HUDEP-2 (cell line): ENCODE measurements around the gene RSPH1.

ENCODE experiments used
- DNase-seq, 76 experiments: peaks; one replicate each; lab custom pipeline; 2025; ENCODE audit not compliant: unreplicated experiment in 76 of 76; lab: John Stamatoyannopoulos, UW

RSPH1 gene

DNA sequence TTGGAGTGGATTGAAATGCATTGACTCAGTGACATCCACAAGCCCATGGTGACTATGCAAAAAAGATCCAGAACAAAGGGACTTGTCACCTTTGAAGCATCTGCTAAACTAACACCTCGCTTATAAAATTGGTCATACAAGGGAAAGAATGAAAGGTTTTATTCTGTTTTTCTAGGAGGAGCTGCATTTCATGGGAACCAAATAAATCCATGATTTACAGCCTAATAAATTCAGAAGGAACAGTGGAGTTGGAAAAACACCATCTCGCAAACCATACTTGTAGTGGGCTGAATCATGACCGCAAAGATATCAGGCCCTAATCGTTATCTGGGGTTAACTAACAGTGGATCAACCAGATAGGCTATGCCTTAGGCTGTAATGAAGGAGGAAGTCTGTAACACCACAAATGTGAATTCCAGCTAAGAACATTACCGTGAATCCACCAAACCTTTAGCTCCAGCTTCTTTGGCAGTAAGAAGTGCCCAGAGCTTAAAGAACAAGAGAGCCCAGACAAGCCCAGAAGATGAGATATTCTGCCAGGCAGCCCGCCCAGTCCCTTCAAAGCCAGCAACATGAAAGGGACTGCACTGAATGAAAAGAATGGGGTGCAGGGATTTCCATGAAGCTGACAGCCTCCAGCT, 27.4 kb downstream of the RSPH1 start:
- DNase-seq, result peak in 11 of 76 experiments; percentile 7 to 32 (median 13)

DNA sequence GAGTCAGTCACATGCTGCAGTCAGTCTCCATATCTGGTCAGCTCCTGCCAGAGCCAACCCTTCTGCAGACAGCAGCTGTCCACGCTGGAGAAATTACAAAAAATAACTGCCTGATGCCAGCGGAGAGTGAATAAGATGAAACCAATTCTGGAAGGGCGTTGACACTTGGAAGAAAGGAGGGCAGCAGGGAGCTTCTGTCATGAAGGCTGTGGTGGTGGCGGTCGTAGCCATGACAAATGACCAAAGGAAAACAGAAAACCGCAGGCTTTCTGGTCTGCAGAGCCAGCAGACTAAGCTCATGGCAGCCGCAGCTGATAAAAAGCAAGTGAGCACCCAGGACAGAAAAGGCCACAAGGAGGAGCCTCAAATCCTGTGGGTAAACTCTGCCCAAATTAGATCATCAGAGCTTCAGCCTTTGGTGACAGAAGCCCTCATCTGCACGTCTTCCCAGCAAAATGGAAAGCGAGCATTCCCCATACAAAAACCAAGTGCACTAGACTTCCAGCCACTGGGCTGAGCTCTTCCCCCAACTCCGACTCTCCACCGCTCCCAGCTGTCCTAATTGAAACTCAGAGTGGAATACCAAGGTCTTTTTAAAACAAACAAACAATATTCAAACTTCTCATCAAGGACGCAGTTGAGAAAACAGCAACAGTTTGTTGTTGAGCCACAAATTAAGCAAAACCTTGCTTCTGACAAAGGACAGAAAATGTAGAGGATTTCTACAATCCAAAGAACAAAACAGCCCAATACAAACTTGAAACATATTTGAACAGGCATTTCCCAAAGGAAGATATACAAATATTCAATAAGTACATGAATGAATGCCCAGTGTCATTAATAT, 28.7 kb downstream of the RSPH1 start:
- DNase-seq, result peak in 62 of 76 experiments; percentile 12 to 88 (median 50)

DNA sequence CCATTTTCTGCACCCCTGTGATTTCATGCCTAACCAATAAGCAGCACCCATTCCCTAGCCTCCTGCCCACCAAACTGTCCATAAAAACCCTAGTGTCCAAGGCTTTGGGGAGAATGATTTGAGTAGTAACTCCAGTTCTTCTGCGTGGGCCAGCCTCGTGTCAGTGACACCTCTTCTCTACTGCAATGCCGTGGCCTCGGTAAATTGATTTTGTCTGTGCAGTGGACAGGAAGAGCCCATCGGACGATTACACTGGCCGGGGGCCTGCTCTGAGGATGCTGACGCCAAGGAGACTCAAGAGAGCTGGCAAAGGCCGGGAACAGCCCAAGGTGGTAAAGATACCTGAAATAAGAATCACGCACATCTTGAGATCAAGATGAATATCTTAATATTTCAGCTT, 29.3 kb downstream of the RSPH1 start:
- DNase-seq, result no peak

DNA sequence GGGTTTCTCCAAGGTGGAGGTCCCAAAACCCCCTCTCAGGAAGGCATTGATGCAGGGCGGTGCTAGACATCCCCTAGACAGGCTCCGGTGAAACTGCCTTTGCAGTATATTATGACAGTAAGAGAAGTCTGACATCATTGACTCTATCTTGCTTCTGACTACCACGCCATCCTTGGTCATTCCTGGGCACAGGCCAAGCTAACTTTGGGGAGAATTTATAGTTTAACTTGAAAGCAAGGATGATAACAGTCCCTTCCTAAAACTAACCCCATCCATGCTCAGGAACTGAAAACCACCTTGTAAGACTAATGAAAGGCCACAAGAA, 30.3 kb downstream of the RSPH1 start:
- peak in 1 of 76 experiments; percentile 56 for DNase-seq

DNA sequence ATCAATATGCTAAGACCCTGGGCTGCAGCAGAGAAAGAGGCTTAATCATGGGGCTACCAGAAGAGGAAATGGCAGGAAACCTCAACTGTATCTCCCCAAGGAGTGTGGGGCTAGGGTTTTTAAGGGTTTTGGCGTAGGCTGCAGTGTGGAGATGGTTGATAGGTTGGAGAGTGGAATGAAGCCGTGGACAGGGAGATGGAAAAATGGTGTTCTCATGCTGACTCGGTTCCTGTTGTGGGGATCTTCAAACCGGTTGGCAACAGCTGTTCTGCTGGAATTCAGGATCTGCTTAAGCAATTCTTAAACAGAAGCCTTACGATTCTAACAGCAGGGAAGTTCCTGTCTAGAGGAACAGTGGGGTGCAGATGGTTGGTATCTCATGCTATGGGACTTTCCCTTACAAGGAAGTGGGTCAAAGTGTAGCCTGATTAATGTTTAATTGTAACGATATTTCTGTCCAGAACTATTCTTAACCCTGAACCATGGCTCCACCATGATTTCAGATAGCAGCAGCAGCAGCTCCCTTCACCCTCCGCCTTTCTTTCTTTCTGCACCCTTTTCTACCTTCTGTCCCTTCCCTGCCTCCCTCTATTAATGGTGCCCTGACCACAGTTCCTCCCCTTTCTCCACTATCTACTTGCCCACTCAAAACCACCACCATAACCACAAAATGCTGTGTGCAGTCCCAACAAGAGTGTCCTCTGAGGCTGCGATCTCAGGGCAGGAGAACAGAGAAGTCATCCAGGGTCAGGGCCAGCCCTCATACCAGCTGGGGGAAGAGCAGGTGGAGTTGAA, 30.8 kb downstream of the RSPH1 start:
- peak in 58 of 76 experiments; percentile 7 to 84 (median 41) for DNase-seq

DNA sequence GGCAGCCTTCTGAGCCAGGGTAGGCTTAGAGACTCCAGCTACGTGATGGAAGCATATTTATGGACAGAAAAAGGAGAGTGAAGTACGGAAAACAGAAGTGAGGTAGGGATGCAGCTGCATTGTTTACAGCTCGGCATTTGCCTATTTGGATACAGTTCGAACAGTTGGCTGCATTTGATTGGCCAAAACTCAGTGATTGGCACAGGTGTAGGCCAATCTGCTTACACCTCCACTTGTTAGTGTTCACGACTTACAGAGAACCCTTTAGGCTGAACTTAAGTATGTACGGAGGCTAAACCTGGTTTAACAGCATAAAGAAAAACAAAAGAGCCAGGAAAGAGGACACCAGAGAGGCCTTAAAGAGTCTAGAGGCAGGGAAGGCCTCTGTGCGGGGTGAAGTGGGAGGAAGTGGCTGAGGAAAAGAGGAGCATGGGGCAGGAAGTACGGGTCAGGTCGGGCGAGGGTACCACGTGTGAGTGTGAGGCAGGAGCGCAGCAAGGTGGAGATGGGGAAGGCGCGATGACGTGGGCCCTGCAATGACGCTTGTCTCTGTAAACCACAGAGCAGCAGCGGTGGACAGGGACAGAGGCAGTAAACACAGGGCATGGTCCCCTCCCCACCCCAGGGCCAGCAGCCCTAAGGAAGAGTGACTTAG, 32.0 kb downstream of the RSPH1 start:
- DNase-seq, result peak in 47 of 76 experiments; percentile 3 to 62 (median 31)

DNA sequence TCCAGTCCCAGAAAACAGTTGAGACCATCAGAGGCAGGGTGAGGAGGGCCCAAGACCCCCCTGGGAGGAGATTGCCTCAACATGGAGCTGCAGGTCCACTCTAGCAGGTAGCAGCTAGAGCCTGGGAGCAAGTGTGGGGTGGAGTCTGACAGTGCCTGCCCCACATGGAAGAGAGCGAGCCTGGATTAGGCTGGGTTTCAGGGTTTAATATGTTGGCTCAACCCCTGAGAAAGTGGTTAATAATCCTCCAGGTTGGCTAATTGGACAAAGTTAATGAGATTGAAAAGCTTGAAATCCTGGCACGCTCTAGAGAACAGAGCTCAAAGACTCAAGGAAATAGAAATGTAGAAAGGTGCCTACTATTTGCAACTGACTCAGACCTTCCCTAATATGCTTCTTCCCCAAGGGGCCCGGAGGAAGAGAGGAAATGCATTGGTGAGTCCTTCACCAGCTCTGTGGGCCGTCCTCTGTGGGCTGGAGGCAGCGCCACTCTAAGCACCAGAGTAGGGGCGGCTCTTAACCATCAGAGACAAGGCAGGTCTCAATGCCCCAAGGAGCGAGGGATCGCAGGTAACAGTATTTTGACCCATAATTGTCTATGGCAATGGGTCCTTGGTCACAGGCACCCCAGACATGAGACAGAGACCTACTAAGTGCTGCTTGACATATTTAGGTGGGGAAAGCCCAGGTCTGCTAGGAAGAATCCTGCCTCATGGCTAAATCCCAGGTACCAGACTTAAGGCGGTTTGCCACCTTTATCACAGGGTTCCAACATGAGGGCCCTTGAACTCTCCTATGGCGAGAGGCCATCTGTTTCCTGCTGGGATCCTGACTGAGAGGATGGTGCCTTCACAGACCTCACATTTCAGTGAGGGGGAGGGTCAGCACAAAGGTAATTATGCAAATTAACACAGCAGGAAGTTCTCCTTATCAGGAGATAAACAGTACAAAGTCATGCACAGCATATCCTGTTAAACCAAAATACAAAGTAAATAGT, 33.8 kb downstream of the RSPH1 start:
- no peak for DNase-seq

DNA sequence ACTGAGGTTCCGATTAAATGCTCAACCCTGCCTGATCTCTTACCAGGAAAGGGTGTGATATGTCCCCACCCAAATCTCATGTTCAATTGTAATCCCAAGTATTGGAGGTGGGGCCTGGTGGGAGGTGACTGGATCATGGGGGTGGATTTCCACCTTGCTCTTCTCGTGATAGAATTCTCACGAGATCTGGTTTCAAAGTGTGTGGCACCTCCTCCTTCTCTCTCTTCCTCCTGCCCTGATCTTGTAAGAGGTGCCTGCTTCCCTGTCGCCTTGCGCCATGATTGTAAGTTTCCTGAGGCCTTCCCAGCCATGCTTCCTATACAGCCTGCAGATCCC, 34.9 kb downstream of the RSPH1 start:
- DNase-seq, result no peak

DNA sequence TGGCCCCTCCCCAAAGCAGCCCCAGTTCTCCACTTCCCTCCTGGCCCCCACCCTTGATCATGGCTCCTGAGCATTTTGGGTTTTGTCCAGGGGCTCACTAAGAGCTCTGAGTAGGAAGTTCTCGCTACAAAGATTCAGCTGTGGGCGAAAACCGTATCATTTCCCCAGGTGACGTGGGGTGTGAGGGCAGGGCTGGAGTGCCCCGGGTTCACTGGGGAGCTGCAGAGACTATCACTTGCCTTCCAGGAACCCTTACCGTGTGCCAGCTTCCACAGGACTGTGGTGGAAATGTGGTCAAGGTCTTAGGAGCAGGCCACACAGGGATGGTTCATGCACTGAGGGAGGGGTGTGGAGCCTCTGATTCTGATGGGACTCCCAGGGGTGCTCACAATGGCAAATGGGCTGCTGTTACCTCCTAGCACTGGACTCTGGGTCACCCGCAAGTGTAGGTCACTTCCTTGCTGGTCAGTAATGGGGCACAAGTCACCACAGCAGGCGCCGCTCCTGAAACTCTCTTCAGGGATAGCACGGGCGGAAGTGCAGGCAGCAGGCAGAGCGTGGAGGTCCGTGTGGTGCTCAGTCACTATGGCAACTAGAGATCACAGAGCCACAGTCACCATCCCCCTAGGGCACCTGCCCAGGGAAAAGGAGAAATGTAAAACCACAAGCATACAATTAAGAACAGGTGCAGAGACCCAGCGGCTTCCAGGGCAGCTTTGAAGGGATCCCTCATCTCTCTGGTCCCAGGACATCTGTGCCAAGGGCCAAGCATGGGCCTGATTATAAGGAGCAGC, 35.4 kb downstream of the RSPH1 start:
- no peak for DNase-seq

DNA sequence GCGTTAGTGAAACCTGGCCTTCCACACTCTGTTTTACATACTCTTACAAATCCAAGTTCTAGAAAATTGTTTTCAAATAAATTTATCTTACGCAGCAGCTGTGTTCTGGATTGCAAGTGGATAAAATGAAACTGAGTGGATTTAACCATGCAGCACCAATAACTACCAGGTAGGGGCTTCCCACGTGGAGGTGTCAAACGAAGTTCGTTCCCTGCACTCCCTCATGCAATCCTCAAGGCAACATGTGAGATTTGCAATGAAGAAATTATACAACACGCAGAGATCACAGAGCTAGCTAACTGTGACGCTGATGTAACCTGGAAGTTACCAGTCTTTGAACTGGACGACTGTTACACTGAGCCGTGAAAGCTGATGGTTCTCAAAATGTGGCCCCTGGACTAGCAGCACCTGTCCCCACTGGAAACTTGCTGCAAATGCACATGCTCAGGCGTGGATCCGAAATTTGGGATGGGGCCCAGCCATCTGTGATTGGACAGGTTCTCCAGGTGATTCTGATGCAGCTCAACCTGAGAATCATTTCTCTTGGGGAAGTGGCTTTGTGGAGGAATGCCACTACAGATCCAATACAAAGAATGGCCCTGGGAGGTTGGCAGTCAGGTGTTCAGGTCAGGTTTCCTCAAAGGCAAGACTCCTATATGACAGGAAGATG, 36.3 kb downstream of the RSPH1 start:
- no peak for DNase-seq

DNA sequence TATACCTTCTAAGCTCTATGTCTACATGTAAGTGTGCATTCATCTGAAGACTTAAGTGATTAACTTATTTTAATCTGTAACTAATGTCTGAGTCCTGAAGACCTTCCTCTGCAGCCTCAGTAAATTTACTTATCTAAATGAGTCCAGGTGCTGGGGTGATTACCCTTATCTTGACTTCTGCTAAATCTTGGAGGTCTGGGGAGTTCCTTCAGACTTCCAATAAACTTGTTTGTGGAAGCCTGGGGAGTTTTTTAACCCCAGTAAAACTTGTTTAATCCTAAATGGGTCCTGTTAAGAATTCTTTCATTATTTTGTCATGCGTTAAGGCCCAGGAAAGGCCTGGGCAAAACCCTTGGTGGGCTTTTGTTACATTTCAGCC, 37.0 kb downstream of the RSPH1 start:
- DNase-seq, result no peak

DNA sequence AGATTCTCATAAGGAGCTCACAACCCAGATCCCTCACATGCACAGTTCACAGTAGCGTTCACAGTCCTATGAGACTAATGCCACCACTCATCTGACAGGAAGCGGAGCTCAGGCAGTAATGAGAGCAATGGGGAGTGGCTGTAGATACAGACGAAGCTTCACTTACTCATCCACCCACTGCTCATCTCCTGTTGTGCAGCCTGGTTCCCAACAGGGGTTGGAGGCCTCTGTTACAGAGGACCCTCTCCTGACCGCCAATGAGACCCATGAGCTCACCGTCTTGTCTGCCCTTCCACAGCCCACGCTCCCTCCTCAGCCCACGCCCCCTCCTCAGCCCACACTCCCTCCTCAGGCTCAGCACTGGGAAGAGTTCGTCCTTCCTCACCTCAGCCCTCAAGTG, 39.6 kb downstream of the RSPH1 start:
- DNase-seq, result no peak

DNA sequence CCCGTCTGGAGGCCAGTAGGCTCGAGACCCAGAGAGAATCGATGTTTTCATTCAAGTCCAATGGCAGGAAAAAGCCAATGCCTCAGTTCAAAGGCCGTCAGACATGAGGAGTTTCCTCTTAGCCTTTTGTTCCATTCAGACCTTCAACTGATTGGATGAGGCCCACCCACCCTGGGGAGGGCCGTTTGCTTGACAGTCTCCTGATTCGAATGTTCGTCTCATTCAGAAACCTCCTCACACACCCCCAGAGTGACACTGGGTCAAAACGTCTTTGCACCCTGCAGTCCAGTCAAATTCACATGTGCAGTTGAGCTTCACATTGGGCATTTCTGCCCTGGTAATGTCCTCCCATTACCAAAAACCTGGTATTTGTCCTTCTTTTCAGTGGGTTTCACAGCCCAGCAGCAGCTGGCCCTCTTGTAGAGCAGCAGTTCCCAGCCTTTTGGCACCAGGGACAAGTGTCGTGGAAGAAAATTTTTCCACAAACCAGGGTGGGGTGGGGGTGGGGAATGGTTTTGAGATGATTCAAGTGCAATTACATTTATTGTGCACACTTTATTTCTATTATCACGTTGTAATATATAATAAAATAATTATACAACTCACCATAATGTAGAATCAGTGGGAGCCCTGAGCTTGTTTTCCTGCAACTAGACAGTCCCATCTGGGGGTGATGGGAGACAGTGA, 40.1 kb downstream of the RSPH1 start:
- DNase-seq, result no peak

DNA sequence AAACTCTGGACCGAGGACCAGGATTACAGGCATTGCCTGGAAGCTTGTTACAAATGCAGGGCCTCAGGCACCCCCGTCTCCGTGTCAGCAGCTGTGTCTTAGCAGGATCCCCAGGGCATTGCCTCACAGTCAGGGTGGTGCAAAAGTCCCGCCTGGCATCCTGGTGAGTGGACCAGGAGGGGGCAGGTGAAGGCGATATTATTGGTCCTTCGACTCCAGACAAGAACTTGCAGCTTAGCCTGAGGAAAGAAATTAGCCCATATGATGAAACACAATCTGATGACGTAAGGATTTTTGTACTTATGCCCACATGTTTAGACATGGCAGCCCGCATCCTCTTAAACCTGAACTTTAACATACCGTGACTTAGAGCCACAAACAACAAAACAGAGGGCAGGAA, 40.8 kb downstream of the RSPH1 start:
- no peak for DNase-seq

DNA sequence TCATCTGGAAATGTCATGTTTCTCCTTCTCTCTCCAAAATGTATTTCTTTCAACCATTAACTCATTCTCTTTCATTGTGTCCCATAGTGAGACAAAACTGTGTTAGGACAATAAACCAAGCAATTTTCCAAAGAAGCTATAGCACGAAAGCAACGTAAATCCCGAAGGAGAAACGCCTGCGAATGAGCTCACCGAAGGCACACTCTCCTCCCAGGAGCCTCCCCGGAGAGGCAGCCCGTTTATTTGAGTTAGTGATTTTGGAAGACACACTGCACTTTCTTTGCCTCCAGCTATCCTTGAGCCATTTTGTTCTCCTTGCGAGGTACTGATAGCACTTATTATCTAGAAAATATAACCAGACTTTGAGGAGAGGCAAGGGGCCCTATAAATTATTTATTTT, 41.2 kb downstream of the RSPH1 start:
- DNase-seq, result no peak

DNA sequence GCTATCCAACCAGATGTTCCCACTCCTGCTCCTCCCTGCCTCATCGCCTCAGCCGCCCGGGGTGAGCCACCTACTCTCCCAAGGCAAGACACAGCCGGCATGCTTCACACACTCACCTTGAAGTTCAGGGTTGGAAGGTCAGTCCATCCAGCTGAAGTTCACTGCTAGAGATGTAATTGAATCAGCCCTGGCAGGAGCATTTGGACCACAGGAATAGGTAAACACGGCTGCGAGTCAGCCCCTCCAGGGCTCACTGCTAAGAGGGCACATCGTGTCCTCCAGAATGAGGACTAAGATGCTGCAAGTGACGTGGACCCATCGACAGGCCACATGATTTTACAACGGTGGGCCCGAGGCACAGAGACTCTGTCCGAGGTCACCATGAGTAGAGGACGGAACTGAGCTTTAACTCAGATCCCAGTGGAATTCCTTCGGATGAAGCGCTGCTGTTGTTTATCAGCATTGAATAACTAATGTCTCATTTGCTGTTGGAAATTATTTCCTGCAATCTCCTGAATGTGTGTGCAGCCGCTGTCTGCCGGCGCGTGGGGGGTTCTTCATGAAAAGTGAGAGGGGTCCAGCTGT, 41.9 kb downstream of the RSPH1 start:
- no peak for DNase-seq

DNA sequence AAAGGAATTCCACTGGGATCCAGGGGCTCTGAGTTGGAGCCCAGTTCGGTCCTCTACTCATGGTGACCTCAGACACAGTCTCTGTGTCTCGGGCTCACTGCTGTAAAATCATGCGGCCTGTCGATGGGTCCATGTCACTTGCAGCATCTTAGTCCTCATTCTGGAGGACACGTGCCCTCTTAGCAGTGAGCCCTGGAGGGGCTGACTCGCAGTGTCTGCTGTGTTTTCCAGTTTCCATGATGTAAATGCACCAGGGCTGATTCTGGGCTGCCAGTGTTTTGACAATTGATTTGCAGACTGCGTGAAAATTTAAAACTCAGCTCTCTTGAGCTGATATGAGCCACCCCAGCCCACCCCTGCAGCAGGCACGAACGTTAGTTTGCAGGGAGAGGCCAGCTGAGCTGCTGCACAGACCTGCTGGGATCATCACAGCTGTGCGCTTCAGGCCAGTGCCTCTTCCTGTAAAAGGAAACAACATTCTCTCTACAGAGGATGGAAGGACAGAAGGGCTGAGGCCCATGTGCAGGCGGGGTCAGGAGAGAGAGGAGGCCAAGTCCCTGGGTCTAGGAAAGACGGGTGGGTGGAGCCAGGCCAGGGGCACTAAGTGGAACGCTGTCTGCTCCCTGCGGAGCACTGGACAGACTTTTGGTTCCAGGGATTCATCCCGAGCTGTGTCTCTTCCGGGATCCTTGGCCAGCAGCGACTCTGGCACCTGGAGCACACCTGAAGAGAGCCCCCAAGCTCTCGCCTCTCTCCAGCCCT, 42.6 kb downstream of the RSPH1 start:
- no peak for DNase-seq
